ENCODE measurements around the gene ARFIP2. TPM values are rescaled to one million over a fixed set of nuclear protein-coding genes. Genes with fewer than 3 reads are reported as not detected.

The ARFIP2 gene
- total RNA-seq, 4 donors from 2014 or later = 34.2 to 50.7 (median 38.4) TPM

DNA sequence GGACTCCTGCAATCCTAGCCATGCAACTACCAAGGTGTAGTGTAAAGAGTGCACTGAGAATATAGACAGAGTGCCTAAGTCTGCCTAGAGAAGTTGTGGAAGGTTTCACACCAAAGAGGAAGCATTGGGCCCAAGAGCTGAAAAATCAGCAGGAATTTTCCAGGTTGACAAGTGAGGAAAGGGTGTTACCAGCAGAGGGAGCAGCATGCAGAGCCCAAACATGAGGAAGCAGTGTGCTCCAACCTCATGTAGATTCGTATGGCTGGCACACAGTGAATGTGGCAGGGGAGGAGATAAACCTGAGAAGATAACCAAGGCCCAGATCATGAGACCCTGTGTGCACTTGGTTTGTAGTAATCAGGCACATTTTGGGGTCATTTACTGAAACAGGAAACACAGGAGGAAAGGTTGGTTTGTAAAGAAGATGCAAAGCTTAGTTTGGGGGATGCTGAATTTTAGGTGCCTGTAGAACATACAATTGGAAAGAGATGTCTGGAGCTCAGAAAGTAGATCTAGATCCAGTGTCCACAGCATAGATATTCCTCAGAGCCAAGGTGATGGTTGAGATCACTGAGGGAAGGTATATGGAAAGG is 42.1 kb downstream of the ARFIP2 start:
- TF ChIP-seq, protein P1, sequence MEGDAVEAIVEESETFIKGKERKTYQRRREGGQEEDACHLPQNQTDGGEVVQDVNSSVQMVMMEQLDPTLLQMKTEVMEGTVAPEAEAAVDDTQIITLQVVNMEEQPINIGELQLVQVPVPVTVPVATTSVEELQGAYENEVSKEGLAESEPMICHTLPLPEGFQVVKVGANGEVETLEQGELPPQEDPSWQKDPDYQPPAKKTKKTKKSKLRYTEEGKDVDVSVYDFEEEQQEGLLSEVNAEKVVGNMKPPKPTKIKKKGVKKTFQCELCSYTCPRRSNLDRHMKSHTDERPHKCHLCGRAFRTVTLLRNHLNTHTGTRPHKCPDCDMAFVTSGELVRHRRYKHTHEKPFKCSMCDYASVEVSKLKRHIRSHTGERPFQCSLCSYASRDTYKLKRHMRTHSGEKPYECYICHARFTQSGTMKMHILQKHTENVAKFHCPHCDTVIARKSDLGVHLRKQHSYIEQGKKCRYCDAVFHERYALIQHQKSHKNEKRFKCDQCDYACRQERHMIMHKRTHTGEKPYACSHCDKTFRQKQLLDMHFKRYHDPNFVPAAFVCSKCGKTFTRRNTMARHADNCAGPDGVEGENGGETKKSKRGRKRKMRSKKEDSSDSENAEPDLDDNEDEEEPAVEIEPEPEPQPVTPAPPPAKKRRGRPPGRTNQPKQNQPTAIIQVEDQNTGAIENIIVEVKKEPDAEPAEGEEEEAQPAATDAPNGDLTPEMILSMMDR (IDR thresholded peaks at IDR 0.05; ENCODE audit: low read depth) = no peak

DNA sequence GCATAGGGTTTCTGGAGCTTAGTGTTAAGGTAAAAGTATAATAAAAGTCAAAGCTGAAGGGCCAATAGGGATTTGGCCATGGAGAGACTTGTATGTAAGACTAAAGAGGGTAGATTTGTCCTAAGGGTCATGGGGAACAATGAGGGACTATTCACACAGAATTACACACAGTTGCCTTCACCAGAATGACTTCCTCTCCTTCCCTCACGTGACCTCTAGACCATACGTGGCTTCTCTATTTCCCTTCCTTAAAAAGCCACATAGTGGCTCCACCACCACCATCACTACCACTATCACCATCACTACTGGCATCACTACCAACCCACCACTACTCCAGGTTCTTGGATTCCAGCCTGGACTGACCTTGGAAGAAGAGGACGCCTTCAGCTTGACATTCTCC is 43.1 kb downstream of the ARFIP2 start:
- TF ChIP-seq, protein P1 (IDR thresholded peaks at IDR 0.05; ENCODE audit: low read depth) = no peak

DNA sequence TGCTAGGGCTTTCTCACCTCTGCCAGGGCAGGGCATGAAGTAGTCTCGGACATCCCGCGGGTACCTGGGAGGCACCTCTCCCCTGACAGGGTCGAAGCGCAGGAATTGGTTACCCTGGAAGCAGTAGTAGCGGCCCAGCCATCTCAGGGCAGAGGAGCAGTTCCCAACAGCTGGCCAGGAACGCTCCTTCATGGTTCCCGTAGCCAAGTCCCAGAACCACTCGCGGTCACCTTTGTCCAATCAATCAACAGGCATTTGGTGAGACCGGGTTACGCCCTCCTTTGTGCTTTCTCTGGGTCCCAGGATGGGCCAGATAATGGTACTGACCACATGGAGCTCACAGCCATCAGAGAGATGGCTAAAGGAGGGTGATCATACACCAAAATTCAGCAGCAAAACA is 43.7 kb downstream of the ARFIP2 start:
- TF ChIP-seq, protein P1 (IDR thresholded peaks at IDR 0.05; ENCODE audit: low read depth) = no peak

DNA sequence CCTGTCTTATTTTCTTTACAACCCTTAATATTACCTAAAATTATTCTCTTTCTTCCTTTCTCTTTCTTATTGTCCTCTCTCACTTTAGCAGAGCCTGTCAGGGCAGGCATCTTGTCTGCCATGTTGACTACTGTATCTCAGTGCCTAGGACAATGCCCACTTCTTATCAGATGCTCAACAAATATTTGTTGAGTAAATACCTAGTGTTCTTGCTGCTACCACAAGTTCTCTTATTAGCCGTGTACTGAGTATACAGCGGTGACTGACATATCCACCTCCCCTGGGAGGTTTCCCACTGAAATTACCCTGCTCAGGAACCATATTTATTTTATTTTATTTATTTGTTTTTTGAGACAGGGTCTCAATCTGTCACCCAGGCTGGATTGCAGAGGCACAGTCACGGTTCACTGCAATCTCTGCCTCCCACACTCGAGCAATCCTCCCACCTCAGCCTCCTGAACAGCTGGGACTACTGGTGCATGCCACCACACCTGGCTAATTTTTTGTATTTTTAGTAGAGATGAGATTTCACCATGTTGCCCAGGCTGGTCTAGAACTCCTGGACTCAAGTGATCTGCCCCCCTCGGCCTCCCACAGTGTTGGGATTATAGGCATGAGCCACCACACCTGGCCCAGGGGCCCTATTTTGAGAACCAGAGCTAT is 47.0 kb downstream of the ARFIP2 start:
- TF ChIP-seq, protein P1 (IDR thresholded peaks at IDR 0.05; ENCODE audit: low read depth) = no peak

DNA sequence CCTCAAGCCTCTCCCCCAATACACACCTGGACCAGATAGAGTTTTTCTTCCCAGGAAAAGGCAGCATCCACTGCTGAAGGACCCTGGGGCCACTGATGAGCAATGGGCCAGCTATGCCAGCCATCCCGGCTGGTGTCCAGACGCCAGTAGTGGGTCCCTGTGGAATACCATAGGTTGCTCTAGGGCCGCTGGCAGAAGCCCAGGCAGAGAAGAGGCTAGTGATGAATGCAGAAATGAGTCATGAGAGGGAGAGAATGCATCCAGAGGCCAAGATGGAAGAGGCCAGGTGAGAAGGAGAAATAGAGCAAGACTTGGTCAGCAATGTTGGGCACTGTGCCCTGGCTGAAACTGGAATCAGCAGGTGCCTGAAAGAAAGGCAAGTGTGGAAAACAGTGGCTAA is 49.3 kb downstream of the ARFIP2 start:
- TF ChIP-seq, protein P1 (IDR thresholded peaks at IDR 0.05; ENCODE audit: low read depth) = no peak

DNA sequence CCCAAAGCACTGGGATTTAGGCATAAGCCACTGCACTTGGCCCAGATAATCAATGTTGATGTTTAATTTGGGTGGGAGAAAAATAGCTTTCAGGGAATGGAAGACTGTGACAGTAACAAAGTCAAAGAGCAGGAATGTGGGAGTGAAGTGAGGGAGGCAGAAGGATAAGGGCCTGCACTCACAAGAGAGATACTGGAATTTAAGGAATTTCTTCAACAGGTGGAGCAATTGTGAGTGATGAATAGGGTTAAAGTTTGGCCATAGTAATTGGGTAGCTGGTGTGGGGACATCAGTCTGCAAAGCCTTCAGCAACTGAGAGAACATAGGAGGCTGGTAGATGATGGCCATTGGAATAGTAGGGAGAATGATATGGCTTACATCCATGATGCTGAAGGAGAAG is 53.6 kb downstream of the ARFIP2 start:
- TF ChIP-seq, protein P1 (IDR thresholded peaks at IDR 0.05; ENCODE audit: low read depth) = no peak

Other genes with a start within 250 kb of the ARFIP2 start
- 10 to 100 TPM; 19.2 to 43.2 (median 31.3) TPM for gene FHIP1B, start 246.7 kb downstream of the ARFIP2 start, total RNA-seq
- not detected for gene CNGA4, start 242.2 kb downstream of the ARFIP2 start, total RNA-seq
- not detected for gene CCKBR, start 221.5 kb downstream of the ARFIP2 start, total RNA-seq
- gene CAVIN3, start 160.8 kb downstream of the ARFIP2 start, total RNA-seq = 100 to 1,000 TPM in 2 of 4 donors, 10 to 100 TPM in 2; 34.9 to 158 (median 90.9) TPM
- gene SMPD1, start 90.9 kb downstream of the ARFIP2 start, total RNA-seq = 10 to 100 TPM; 21.2 to 47.1 (median 25.8) TPM
- gene APBB1, start 62.2 kb downstream of the ARFIP2 start, total RNA-seq = 10 to 100 TPM; 17.0 to 24.1 (median 21.4) TPM
- 1 to 10 TPM in 1 of 4 donors, under 1 TPM in 1, not detected in 2; 0.57 to 2.4 TPM for gene HPX, start 40.3 kb downstream of the ARFIP2 start, total RNA-seq
- 10 to 100 TPM; 11.9 to 22.0 (median 19.2) TPM for gene TRIM3, start 7.4 kb downstream of the ARFIP2 start, total RNA-seq
- gene TIMM10B, start 170 bp upstream of the ARFIP2 start, total RNA-seq = 10 to 100 TPM; 28.2 to 37.4 (median 32.8) TPM
- gene DNHD1, start 15.9 kb upstream of the ARFIP2 start, total RNA-seq = 10 to 100 TPM in 3 of 4 donors, 1 to 10 TPM in 1; 9.9 to 30.3 (median 14.3) TPM
- gene RRP8, start 122.3 kb upstream of the ARFIP2 start, total RNA-seq = 10 to 100 TPM in 2 of 4 donors, 1 to 10 TPM in 2; 8.8 to 15.4 (median 9.8) TPM
- 100 to 1,000 TPM; 105 to 157 (median 119) TPM for gene ILK, start 122.4 kb upstream of the ARFIP2 start, total RNA-seq
- 10 to 100 TPM; 38.2 to 55.6 (median 40.3) TPM for gene TAF10, start 130.9 kb upstream of the ARFIP2 start, total RNA-seq
- 100 to 1,000 TPM in 1 of 4 donors, 10 to 100 TPM in 3; 44.8 to 178 (median 93.7) TPM for gene TPP1, start 138.1 kb upstream of the ARFIP2 start, total RNA-seq
- 10 to 100 TPM in 3 of 4 donors, 1 to 10 TPM in 1; 7.0 to 23.7 (median 10.7) TPM for gene DCHS1, start 174.5 kb upstream of the ARFIP2 start, total RNA-seq
- 10 to 100 TPM; 12.8 to 22.0 (median 15.0) TPM for gene MRPL17, start 202.0 kb upstream of the ARFIP2 start, total RNA-seq